ENCODE data around the gene CADM2. TPM values are rescaled to one million over a fixed set of nuclear protein-coding genes. Genes with fewer than 3 reads are reported as not detected.

CADM2 gene
- total RNA-seq, 4 donors from 2014 or later = 0.13 to 4.3 (median 4.1) TPM

DNA sequence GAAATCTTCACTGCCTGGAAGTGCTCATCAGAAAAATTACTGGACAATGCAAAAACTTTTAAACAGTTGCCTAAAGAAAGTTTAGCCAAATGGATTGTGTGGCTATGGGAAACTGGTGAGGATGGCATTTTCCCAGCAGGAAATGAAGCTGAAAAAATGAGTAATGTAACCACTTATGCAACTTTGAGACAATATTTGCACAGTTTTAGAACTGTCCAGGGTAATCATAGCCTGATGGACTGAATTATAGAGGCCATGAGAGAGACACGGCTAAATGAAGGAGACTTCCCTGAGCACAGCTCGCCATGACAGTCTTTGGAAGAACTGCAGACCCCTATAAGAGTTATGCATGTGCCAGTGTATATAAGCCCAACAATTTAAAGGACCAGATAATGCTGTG, 1150.6 kb downstream of the CADM2 start:
- TF ChIP-seq POLR2A (IDR thresholded peaks at IDR 0.05) = no peak
- TF ChIP-seq, protein P1, sequence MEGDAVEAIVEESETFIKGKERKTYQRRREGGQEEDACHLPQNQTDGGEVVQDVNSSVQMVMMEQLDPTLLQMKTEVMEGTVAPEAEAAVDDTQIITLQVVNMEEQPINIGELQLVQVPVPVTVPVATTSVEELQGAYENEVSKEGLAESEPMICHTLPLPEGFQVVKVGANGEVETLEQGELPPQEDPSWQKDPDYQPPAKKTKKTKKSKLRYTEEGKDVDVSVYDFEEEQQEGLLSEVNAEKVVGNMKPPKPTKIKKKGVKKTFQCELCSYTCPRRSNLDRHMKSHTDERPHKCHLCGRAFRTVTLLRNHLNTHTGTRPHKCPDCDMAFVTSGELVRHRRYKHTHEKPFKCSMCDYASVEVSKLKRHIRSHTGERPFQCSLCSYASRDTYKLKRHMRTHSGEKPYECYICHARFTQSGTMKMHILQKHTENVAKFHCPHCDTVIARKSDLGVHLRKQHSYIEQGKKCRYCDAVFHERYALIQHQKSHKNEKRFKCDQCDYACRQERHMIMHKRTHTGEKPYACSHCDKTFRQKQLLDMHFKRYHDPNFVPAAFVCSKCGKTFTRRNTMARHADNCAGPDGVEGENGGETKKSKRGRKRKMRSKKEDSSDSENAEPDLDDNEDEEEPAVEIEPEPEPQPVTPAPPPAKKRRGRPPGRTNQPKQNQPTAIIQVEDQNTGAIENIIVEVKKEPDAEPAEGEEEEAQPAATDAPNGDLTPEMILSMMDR (IDR thresholded peaks at IDR 0.05) = no peak
- H3K4me1 ChIP-seq = no peaks in the 10 kb centered on the region
- no peak overlapping the region for H3K4me3 ChIP-seq (replicated peaks in 1 of 3)
- H3K27ac ChIP-seq = no peak overlapping the region
- H3K9me3 ChIP-seq = no peaks in the 10 kb centered on the region
- no peaks in the 10 kb centered on the region for H3K27me3 ChIP-seq
- no peaks in the 10 kb centered on the region for H3K36me3 ChIP-seq
- intact Hi-C loops (cut with DNase I) = no loop called here
- no peak for DNase-seq
- WGBS, 2 donors = 51 to 90% methylated on average over 2 of the region's 2 CpGs

Small RNAs within 50 kb of the gene (microRNA-seq; reads per million reads assigned to microRNA genes)
- gene MIR5688 = not detected

Small RNAs within 50 kb of the gene (small RNA-seq; reads per million reads assigned to genes)
- gene MIR5688 = not detected

All from thyroid gland (tissue), 4 donors.